Right lobe of liver (tissue), 6 donors: Measurements from ENCODE around the gene ITGA5. TPM values are rescaled to one million over a fixed set of nuclear protein-coding genes. Genes with fewer than 3 reads are reported as not detected.

Experiments
- ATAC-seq, 4 donors: fragments of 200-7000 bp; cut with Tn5 transposase; one replicate each; pipeline ENCODE4 v1.9.1; 2020; ENCODE audit warnings: mild to moderate bottlenecking in 4 of 4, moderate library complexity in 4 of 4
- DNase-seq, 3 donors: peaks; one replicate each; pipeline ENCODE4 v3.0.0-alpha.2; 2020
- H3K27ac ChIP-seq, 3 donors: fragments of 200-600 bp; one replicate each; pipeline ENCODE4 v1.8.0; 2022
- H3K27me3 ChIP-seq, 2 donors: fragments of 200-600 bp; one replicate each; pipeline ENCODE4 v1.8.0; 2022
- H3K36me3 ChIP-seq, 4 donors: fragments of 200-600 bp; sonication (generic) in 1 of 4; one replicate each; pipeline versions ENCODE4 v1.5.1 to v1.8.0; 2017 to 2022; ENCODE audit warnings: control low read depth in 1 of 4
- H3K4me1 ChIP-seq, 4 donors: fragments of 200-600 bp; sonication (generic) in 1 of 4; one replicate each; pipeline versions ENCODE4 v1.5.1 to v1.8.0; 2017 to 2022; ENCODE audit warnings: control low read depth in 1 of 4
- H3K4me3 ChIP-seq, 3 donors: fragments of 200-600 bp; one replicate each; pipeline ENCODE4 v1.8.0; 2022
- H3K9me3 ChIP-seq, 4 donors: fragments of 200-600 bp; sonication (generic) in 1 of 4; one replicate each; pipeline versions ENCODE4 v1.5.1 to v1.8.0; 2017 to 2022; ENCODE audit warnings: control low read depth in 1 of 4
- POLR2A ChIP-seq: fragments of 450-650 bp; IDR thresholded peaks from one replicate; pipeline ENCODE4 v1.6.1; 2017; ENCODE audit warnings: antibody characterized with exemption, mild to moderate bottlenecking
- WGBS: methylation state at CpG from one replicate; pipeline ENCODE4 v1.1.6; 2018; ENCODE audit warnings: low coverage, low lambda C conversion rate; ENCODE audit not compliant: insufficient coverage; ENCODE audit errors: missing lambda C conversion rate; 5-methylcytosine and 5-hydroxymethylcytosine counted together
- intact Hi-C, 2 donors: fragments of 100-400 bp; cut with DNase I; formaldehyde crosslinking; loops; one replicate each; pipeline versions ENCODE4 v1.11.2 to v1.14.1; 2022
- total RNA-seq, 6 experiments: library from RNA; depleted of rRNA in 2 of 6; stranded (reverse); fragments of >200 nt in 2 of 6; fragmentation: NEBNext Ultra II Directional in 3 of 6; extraction: Animal tissue kit (Norgen Biotek cat#: 25700) in 3 of 6; gene quantifications; one replicate each; pipeline versions ENCODE4 v1.1.0 to v1.2.4, GENCODE V29; 2016 to 2023
- TF ChIP-seq, protein P1 (sequence below), 4 donors: fragments of 200-600 bp in 3 of 4; fragments of 450-650 bp in 1 of 4; IDR thresholded peaks; one replicate each; pipeline versions ENCODE4 v1.5.1 to v1.8.0; 2016 to 2022; ENCODE audit warnings: antibody characterized with exemption in 4 of 4, mild to moderate bottlenecking in 2 of 4
- donor health status: DM: no; HTN: yes; CAD: no.
- donor health status: DM: no; HTN: no; CAD: no.
- donor health status: DM: no; HTN: no; CAD: no.
- donor health status: DM: no; HTN: yes; CAD: no.
- donor health status: DM: no; HTN: yes; CAD: no.

Gene ITGA5
- total RNA-seq, 6 experiments from 2014 or later: 31.2 to 75.6 (median 35.5) TPM

DNA sequence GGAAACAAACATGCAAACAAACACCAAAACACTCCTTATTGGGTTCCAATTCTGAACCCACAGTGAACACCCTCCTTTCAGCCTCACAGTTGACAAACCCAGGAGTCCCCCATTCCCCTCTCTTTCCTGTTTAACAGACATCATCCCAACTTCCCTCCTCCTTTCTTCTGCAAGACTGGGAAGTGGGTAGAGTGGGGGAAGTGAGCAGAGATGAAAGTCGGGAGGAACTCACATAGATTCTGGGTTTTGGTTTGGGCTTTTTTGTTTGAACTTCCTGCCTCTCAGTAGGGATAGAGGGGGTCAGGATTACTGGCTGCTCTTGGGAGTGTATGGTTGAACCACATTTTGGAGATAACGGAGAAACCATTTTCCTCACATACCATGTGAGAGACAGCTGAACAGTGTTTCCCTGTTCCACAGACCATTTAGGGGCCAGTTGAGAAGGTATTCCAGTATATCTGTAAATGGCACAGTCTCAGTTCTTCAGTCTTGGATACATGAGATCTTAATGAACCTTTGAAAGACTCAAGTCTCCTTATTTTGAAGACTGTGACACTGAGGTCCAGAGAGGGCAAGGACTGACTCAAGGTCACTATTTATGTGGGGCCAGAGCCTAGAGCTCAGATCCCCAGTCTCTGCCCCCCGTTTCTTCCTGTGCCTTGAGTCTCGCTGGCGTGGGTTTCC, 50.9 kb downstream of the ITGA5 start:
- peak overlapping the region in 1 of 3 donors; percentile 15 for H3K4me3 ChIP-seq
- H3K9me3 ChIP-seq: no peaks in the 10 kb centered on the region
- no peaks in the 10 kb centered on the region for H3K36me3 ChIP-seq
- intact Hi-C loops: loop anchor here (10.0 kb wide), 3 partner anchors 73 to 143 kb away; no protein-coding TSS in a partner anchor
- DNase-seq (no peak), ATAC-seq (peak in 1 of 4 donors; percentile 2)
- H3K27ac ChIP-seq: no peak overlapping the region
- H3K4me1 ChIP-seq: peaks cover 0 to 12% (median 0%) of the 10 kb centered on the region in 4 donors
- TF ChIP-seq POLR2A: no peak
- WGBS: 8% methylated on average over 5 of the region's 5 CpGs
- no peaks in the 10 kb centered on the region for H3K27me3 ChIP-seq

DNA sequence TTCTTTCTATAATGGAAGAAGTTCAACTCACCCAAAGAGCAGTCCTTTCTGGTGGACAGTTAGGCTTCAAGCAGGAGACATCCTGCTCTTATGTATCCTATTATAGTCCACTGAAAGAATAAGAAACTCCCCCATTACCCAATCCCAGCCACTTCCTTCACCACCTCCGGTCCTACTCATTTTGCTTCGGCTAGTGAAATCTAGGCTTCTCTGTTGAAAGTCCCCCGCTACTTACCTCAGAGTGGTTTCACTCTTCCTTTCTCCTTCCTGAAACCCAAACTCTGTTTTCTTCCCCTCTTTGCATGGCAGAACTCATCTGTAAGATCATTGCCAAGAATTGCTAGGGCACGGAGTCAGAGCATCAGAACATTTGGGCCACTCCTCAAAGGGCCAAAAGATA, 54.7 kb downstream of the ITGA5 start, which contains the start of gene GPR84:
Gene GPR84 (minus strand): TSS at position 74 of the 400 bp plus-strand sequence. CDS start 635 bp downstream, outside the sequence.
- Histone ChIP-seq H3K9me3 (no peaks in the 10 kb centered on the region), H3K27me3 (no peaks in the 10 kb centered on the region), H3K4me1 (peaks cover 0 to 7% (median 0%) of the 10 kb centered on the region in 4 donors), H3K36me3 (no peaks in the 10 kb centered on the region), H3K27ac (no peak within 1 kb of the TSS), H3K4me3 (no peak within 1 kb of the TSS)
- ATAC-seq (peak in 1 of 4 donors; percentile 7), DNase-seq (no peak)
- 51% methylated on average over 4 of the region's 4 CpGs for WGBS
- TF ChIP-seq POLR2A: no peak
- TF ChIP-seq, protein P1, sequence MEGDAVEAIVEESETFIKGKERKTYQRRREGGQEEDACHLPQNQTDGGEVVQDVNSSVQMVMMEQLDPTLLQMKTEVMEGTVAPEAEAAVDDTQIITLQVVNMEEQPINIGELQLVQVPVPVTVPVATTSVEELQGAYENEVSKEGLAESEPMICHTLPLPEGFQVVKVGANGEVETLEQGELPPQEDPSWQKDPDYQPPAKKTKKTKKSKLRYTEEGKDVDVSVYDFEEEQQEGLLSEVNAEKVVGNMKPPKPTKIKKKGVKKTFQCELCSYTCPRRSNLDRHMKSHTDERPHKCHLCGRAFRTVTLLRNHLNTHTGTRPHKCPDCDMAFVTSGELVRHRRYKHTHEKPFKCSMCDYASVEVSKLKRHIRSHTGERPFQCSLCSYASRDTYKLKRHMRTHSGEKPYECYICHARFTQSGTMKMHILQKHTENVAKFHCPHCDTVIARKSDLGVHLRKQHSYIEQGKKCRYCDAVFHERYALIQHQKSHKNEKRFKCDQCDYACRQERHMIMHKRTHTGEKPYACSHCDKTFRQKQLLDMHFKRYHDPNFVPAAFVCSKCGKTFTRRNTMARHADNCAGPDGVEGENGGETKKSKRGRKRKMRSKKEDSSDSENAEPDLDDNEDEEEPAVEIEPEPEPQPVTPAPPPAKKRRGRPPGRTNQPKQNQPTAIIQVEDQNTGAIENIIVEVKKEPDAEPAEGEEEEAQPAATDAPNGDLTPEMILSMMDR (IDR thresholded peaks at IDR 0.05): no peak
- intact Hi-C loops: loop anchor here (5.0 to 10.0 kb wide), 4 partner anchors 70 to 140 kb away; no protein-coding TSS in a partner anchor

DNA sequence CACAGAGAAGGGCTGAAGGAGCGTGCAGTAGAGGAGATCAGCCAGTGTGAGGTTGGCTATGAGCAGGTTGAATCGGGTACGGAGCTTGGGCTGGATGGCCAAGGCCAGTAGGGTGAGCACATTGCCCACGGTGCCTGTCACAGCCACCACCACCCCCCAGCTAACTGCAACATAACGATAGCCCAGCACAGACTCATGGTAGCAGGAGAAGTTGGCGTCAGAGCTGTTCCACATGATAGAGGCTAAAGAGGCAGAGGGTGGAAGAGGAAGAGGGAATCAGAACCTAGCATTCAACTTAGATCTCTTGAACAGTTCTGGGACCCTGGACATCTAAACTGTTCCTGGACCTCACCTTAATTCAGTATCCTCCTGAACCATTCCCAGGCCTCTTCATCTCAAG, 55.4 kb downstream of the ITGA5 start:
- ATAC-seq (no peak), DNase-seq (no peak)
- intact Hi-C loops: loop anchor here (5.0 to 10.0 kb wide), 4 partner anchors 69 to 139 kb away; no protein-coding TSS in a partner anchor
- TF ChIP-seq, protein P1 (IDR thresholded peaks at IDR 0.05): no peak
- TF ChIP-seq POLR2A: no peak
- Histone ChIP-seq H3K36me3 (no peaks in the 10 kb centered on the region), H3K9me3 (no peaks in the 10 kb centered on the region), H3K4me3 (no peak overlapping the region), H3K27ac (no peak overlapping the region), H3K4me1 (peaks cover 0 to 4% (median 0%) of the 10 kb centered on the region in 4 donors), H3K27me3 (no peaks in the 10 kb centered on the region)
- 80% methylated on average over 2 of the region's 6 CpGs for WGBS

DNA sequence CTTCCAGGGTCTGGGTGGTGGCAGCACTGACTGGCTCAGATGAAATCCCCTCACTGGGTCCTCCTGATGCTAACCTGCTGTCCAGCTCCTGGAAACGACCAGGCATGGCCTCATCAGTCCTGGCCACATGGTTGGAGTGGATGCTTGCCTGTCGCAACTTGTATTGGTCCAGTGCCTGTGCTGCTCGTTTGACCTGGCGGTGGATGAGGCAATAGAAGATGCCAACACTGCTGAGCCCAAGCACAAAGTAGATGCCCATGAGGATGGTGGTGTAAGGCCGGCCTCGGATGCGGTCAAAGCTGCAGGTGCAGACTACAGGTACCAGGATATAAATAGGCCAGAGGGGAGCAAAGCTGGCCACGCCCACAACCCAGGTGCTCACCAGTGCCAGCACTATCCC, 56.0 kb downstream of the ITGA5 start:
- Histone ChIP-seq H3K27me3 (no peaks in the 10 kb centered on the region), H3K9me3 (no peaks in the 10 kb centered on the region), H3K27ac (no peak overlapping the region), H3K4me1 (peaks cover 0 to 5% (median 0%) of the 10 kb centered on the region in 4 donors), H3K36me3 (no peaks in the 10 kb centered on the region), H3K4me3 (no peak overlapping the region)
- TF ChIP-seq, protein P1 (IDR thresholded peaks at IDR 0.05): no peak
- TF ChIP-seq POLR2A: no peak
- intact Hi-C loops: loop anchor here (5.0 to 10.0 kb wide), 4 partner anchors 68 to 138 kb away; no protein-coding TSS in a partner anchor
- ATAC-seq (peak in 1 of 4 donors; percentile 20), DNase-seq (peak in 2 of 3 donors; percentile 38 to 73)
- WGBS: 56% methylated on average over 8 of the region's 8 CpGs
